HG02678 (cell line): ENCODE data around the gene PRDM1.

Source experiments
- ATAC-seq: cut with Tn5 transposase; IDR thresholded peaks from one replicate; pipeline ENCODE4 v1.9.1; 2021; ENCODE audit warnings: mild to moderate bottlenecking, moderate library complexity; ENCODE audit not compliant: unreplicated experiment

Gene PRDM1

GRCh38 chr6:106069478-106069877, 16.7 kb upstream of the PRDM1 start:
- ATAC-seq = no peak

DNA sequence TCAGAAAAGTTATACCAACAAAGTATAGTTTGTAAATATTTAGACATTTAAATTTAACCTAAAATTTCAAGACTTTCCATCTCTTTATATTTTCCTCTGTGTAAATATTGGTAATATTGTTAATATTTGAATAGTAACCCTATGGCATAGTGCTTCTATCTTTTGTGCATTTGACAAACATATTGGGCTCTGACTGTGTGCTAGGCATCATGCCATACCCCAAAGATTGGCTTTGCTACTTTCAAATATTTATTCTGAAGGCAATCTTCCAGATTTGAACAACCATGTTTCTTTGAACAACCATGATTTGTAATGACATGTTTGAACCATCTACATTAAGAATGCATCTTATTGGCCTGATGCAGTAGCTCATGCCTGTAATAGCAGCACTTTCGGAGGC, 15.5 kb upstream of the PRDM1 start:
- no peak for ATAC-seq

DNA sequence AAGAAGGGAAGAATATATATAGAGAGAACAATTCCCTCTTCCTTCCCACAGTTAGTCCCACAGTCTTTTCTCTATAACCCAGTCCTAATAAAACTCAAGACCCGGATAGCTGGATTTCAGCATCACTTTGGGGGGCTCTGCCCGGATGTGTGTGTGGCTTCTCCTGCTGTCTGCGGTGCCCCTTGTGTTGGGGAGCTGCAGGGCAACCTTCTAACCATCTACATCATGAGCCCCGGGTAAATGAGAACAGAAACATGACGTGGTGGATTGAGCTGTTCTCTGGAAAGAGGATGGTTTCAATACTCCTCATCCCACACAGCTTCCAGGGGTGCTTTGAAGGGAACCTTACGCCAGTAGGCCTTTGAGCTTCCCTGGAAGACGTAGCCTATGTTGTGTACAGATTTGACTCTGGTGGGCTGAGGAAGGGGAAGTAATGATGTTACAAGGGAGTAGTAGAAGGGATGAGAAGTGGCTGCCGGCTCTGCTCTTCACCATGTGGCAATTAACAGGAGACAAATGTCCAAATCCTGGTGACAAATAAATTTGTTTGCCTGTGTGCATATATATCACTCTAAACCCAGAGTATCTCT, 13.5 kb upstream of the PRDM1 start:
- no peak for ATAC-seq

DNA sequence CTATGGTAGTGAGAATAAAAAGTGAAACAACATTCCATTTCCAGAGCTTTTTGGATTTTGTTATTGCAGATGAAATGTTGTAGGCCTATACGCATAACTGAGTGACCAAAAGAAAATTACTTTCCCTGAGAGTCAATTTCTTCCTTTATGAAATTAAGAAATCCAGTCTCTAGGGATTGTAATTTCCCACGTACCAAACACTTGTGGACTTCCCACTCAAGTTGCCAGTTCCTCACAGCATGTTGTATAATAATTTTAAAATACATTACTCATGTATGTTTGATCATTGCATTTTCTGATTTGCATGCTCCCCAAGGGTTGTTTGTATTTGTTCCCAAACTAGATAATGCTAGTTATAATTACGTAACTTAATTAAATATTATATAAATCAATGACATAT, 12.0 kb upstream of the PRDM1 start:
- ATAC-seq = no peak

DNA sequence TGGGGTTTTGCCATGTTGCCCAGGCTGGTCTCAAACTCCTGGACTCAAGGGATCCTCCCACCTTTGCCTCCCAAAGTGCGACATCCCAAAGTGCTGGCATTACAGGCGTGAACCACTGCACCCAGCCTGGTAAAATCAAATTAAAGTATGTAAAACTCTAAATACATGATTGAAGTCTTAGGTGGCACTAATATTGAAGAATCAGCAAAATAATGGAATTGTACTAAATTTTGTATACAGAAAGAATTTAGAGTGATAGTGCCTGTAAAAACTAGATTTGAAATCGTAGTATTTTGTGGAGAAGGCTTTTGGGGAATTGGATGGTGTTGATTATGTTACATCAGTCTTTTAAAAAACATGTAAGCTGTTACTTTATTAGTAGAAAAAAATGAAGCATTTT, 10.0 kb upstream of the PRDM1 start:
- ATAC-seq = no peak

GRCh38 chr6:106077170-106077569, 9.0 kb upstream of the PRDM1 start:
- no peak for ATAC-seq

- ATAC-seq = no peak
Measured at GRCh38 chr6:106077881-106078280, 8.3 kb upstream of the PRDM1 start.

GRCh38 chr6:106079961-106080762, 6.0 kb upstream of the PRDM1 start:
- ATAC-seq = no peak

GRCh38 chr6:106080763-106081095, 5.4 kb upstream of the PRDM1 start:
- ATAC-seq = no peak

- no peak for ATAC-seq
Measured at GRCh38 chr6:106081715-106082114, 4.4 kb upstream of the PRDM1 start.

DNA sequence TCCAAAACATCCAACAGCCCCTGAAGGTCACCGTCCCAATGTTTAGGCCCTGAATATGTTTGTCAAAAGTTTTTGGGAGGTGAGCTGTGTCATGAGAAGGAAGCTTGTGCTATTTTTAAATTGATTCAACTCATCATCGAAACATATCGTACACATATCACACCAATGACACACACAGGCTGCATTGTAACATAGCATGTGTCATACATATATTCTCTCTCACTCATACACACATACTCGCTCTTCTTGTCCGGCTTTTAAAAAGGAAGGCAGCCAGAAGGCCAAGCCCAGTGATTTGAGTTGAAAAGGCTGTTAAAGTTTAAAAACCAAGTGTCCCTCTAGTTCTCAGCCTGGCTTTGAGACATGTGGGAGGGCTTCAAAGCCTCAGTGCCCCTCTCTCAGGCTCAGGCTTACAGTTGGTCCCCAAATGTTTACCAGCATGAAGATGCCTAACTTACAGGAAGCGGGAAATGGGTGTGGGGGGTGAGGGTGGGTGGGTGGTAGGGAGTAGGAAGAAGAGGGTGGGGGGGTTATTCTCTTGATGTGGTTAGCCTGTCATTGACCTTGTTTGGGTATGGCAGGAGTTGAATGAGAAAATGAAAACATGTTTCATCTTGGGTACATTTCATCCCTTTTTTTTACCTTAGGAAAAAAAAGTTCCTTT, 3.3 kb upstream of the PRDM1 start:
- no peak for ATAC-seq

- ATAC-seq = no peak
Measured at GRCh38 chr6:106083618-106084017, 2.5 kb upstream of the PRDM1 start.

- ATAC-seq = peak; percentile 75
Measured at GRCh38 chr6:106084106-106084988, 1.8 kb upstream of the PRDM1 start.

DNA sequence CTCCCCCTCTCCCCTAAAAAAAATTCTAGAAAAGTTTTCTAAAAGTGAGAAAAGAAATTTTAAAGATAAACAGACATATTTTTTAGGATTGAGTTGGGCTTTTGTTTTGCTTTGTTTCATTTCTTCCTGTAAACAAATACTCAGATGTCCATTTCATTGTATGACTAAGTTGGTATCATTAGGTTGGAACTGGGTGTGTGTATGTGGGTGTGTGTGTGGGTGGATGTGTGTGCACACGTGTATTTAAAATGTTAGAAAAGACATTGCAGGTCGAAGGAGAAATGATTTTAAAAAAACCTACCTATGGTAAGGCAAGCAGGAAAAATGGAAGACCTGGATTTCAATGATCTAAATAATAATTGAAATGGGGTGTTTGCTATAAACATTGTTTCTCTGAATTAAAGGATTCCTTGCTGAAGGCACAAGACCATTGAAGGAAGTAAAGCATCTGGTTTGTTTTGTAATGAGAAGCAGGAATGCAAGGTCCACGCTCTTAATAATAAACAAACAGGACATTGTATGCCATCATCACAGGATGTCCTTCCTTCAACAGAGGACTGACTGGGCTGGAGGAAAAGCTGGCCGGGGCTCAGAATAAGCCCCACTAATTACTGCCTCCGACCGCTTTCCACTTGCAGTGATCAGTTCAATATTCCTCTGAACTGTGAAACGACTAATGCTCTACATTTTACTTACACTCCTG, 996 bp upstream of the PRDM1 start:
- ATAC-seq = no peak

DNA sequence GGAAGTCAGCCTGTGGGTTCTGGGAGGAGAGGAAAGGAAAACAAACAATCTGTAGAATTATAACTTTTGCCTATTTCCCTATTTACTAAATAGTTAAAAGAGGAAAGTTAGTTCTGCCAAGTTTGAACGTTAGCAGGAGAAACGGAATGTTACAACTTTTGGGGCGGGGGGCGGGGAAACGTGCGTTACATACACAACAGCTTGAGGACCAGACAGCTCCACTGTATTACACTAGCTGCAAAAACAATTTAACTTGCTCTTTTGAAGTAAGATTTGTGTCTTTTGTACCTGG, 498 bp upstream of the PRDM1 start:
- ATAC-seq = no peak

DNA sequence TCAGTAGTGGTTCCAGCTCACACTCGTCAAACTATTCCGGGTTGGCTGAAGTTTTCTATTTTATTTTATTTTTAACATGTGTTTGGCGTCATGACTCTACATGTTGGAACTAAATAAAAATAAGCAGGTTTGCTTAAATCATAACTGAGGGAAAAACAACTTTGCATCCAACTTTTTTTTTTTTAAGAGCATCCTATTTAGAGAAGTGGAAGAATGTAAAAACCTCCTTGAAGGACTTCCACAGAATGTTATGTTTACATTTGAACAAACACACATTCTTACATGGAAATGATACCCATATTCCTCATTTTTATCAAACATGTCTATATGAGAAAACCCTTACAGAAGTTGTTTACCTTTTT, 659 bp downstream of the PRDM1 start:
- no peak for ATAC-seq

GRCh38 chr6:106087548-106088325, 1.6 kb downstream of the PRDM1 start:
- no peak for ATAC-seq

DNA sequence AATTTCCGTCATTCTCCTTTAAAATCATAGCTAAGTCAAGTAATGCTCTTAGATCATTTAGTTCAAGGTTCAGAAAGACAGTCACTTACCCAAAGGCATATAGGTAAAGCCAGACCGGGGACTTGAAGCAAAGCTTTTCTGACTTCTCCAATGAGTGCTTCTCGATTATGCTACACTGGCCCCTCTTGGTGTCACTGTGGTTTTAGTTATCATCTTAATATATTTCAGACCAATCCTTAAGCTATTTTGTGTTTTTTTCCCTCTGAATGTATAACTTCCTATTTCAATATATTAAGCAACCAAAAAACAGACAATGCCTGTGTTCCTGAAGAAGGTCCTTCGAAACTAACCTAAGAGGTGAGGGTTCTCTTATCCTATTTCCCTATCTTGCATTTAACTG, 3.9 kb downstream of the PRDM1 start:
- peak; percentile 26 for ATAC-seq

DNA sequence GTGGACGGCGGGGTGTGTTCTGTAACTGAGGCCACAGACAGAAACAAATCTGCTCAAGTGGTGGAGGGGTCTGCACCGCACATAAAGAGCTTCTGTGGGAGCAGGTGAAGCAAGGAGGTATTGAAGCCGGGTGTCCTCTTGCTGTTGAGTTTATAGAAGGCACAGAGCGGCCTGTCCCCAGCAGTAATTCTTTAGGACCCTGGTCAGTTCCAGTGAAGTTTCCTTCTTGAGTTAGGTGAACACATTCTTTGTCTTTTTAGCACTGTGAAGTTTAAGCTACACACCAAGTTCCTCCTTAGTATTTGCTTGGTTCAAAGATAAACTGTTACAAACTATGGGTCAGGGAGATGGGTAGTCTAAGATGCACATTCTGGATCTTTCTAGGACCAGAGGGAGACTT, 6.1 kb downstream of the PRDM1 start:
- ATAC-seq = no peak

GRCh38 chr6:106094261-106094963, 8.3 kb downstream of the PRDM1 start:
- no peak for ATAC-seq
